Tibial nerve (tissue), 3 donors: ENCODE results near the gene PRICKLE2.

Experiments used
- POLR2A ChIP-seq, 2 donors: fragments of 450-650 bp; IDR thresholded peaks; one replicate each; pipeline ENCODE4 v1.6.1; 2017; ENCODE audit warnings: antibody characterized with exemption in 2 of 2, mild to moderate bottlenecking in 2 of 2, moderate library complexity in 2 of 2
- TF ChIP-seq, protein P1 (sequence below), 5 experiments: fragments of 200-600 bp in 3 of 5; fragments of 450-650 bp in 2 of 5; sonication (generic) in 3 of 5; IDR thresholded peaks; one replicate each; pipeline ENCODE4 v1.5.1; 2016 to 2019; ENCODE audit warnings: antibody characterized with exemption in 5 of 5, mild to moderate bottlenecking in 3 of 5, moderate library complexity in 2 of 5

DNA sequence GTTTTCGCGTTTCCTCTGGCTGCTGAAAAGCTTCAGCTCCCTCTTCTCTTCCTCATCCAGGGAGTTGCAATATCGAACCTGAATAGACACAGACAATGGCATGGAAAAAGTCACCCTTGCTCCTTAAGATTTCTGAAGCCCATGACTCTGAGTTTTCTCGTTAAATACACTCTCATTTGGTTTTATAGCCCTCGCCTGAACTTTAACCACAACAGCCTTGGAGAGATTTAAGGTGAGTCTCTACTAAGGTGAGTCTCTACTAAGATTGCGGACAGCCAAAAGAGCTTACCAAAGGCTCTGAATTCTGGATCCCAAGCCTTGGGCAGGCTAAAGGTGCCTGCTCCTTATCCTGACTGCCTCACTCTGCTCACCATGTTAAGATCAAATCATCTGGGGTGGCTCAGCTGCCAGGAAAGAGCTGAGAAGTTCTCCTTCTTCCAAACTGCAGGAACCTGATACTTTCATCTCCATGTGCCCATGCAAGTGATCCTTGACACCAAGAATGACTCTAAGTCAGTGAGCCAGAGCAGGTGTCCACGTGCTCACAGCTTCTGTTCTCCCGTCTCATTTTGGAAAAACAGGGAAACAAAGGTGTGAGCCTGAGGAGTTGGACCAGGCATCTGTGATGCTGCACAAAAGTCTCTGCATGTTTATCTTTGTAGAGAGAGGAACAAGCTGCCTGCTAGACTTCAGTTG lies 65.1 kb downstream of the PRICKLE2 start:
- TF ChIP-seq, protein P1, sequence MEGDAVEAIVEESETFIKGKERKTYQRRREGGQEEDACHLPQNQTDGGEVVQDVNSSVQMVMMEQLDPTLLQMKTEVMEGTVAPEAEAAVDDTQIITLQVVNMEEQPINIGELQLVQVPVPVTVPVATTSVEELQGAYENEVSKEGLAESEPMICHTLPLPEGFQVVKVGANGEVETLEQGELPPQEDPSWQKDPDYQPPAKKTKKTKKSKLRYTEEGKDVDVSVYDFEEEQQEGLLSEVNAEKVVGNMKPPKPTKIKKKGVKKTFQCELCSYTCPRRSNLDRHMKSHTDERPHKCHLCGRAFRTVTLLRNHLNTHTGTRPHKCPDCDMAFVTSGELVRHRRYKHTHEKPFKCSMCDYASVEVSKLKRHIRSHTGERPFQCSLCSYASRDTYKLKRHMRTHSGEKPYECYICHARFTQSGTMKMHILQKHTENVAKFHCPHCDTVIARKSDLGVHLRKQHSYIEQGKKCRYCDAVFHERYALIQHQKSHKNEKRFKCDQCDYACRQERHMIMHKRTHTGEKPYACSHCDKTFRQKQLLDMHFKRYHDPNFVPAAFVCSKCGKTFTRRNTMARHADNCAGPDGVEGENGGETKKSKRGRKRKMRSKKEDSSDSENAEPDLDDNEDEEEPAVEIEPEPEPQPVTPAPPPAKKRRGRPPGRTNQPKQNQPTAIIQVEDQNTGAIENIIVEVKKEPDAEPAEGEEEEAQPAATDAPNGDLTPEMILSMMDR (IDR thresholded peaks at IDR 0.05) = no peak
- no peak for TF ChIP-seq POLR2A (IDR thresholded peaks at IDR 0.05)
